DND-41 (cell line): Measurements from ENCODE around the gene AACS.

Source experiments
- CTCF ChIP-seq: IDR thresholded peaks from 2 replicates; pipeline ENCODE4 v1.5.1; 2012; ENCODE audit warnings: borderline replicate concordance, low read length, moderate library complexity, mild to moderate bottlenecking; ENCODE audit not compliant: poor library complexity, severe bottlenecking; ENCODE audit errors: extremely low read depth
- EZH2 ChIP-seq: IDR thresholded peaks from 3 replicates; pipeline ENCODE4 v1.6.1; 2012; ENCODE audit warnings: borderline replicate concordance, low read depth, mild to moderate bottlenecking, moderate library complexity, low read length, inconsistent platforms; ENCODE audit not compliant: severe bottlenecking

DNA sequence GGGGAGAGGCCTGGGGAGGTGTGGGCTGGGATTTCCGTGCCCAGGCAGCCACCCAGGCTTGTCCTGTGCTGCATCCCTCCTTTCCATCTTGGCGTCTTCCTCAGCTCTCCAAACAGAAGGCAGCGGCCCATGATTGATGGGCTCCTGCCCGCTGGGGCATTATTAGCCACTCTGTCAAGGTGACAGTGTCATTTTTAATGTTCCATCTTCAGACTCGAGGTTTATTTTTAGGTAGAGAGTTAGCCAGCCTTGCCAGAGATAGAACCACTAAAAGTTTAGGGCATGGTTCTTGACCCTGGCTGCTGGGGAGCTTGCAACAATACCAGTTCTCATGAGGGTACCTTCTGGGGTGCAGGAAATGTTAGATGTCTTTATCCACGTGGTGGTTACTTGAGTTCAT lies 90.1 kb downstream of the AACS start:
- TF ChIP-seq CTCF (no peak), EZH2 (no peak)
